ENCODE measurements around the gene FKBP6.
"Not testable (repeated sequence)": the region's sequence is repeated elsewhere in the genome, so short reads cannot be mapped to it uniquely, and the experiment has no call there.

Gene FKBP6, protein sequence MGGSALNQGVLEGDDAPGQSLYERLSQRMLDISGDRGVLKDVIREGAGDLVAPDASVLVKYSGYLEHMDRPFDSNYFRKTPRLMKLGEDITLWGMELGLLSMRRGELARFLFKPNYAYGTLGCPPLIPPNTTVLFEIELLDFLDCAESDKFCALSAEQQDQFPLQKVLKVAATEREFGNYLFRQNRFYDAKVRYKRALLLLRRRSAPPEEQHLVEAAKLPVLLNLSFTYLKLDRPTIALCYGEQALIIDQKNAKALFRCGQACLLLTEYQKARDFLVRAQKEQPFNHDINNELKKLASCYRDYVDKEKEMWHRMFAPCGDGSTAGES

DNA sequence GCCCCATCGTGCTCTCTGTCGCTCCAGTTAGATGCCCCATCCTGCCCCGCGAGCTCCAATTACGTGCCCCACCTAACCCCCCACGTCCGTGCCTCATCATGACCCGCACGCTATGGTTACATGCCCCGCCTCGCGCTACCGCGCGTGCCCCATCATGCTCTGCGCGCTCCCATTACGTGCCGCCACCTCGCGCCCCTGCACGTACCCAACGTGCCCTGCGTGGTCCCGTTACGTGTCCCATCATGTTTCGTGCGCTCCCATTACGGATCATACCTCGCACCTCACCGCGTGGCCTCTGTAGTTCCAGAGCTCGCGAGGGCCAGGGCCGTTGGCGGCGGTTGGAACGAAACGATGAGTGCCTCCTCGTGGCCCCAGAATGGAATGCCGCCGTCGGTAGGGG, at the start of gene FKBP6, which contains the start of gene TRIM50:
TSS of gene FKBP6 (plus strand) at position 240 of the 400 bp plus-strand sequence. CDS start 268 bp downstream, outside the sequence.
TSS of gene TRIM50 (minus strand) at position 161 of the 400 bp plus-strand sequence. CDS start 3,295 bp downstream, outside the sequence.
- DNase-seq (ENCODE audit: low spot score); FAIRE-seq: not testable (repeated sequence)

DNA sequence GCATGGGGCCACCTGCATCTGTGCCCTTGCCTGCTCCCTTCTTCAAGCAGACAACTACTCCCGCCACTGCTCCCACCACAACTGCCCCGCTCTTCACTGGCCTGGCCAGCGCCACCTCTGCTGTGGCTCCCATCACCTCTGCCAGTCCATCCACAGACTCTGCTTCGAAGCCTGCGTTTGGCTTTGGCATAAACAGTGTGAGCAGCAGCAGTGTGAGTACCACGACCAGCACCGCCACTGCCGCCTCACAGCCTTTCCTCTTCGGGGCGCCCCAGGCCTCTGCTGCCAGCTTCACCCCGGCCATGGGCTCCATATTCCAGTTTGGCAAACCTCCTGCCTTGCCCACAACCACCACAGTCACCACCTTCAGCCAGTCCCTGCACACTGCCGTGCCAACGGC, 30.7 kb upstream of the FKBP6 start:
- DNase-seq (ENCODE audit: low spot score); FAIRE-seq: not testable (repeated sequence)

DNA sequence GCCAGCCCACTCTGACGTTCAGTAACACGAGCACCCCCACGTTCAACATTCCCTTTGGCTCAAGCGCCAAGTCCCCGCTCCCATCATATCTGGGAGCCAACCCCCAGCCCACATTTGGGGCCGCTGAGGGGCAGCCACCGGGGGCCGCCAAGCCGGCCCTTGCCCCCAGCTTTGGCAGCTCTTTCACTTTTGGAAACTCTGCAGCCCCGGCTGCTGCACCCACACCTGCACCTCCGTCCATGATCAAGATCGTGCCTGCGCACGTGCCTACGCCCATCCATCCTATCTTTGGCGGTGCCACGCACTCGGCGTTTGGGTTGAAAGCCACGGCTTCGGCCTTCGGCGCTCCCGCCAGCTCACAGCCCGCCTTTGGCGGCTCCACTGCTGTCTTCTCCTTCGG, 30.3 kb upstream of the FKBP6 start:
- not testable (repeated sequence) for DNase-seq (ENCODE audit: low spot score); FAIRE-seq

DNA sequence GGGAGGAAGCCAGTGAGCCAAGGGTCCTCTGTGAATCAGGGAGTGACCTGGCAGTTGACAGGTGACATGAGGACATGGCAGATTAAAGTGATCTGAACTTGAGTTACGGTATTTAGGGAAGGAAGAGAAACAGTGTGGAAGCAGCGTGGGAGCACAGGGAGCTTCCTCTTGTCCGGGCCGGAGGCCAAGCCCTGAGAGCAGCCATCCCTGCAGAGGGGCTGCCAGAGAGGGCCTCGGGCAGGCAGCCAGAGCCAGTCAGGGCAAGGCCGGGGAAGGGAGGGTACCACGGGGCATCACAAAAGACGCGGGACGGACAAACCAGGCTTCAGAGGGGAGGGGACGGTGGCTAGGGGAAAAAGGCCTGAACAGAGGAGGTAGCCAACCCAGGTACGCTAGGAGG, 28.1 kb upstream of the FKBP6 start:
- FAIRE-seq; DNase-seq (ENCODE audit: low spot score): not testable (repeated sequence)

DNA sequence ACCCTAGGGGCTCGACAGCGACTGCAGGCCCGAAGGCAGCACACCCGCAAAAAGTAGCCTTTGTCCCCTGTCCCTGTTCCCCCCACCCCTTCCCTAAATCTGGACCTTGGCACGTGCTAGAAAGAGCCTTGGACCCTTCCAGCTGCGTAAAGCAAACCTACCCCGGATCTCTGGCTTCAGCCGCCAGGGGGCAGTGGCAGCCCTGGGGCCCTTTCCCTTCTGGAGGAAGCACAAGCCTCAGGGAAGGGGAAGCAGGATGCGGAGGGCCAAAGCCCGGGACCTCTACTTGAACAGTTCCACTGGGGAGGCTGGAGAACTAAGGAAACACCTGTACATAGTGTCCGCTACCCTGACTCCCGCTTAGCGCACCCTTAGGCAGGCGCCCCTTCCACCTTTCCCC, 26.9 kb upstream of the FKBP6 start:
- not testable (repeated sequence) for DNase-seq (ENCODE audit: low spot score); FAIRE-seq

DNA sequence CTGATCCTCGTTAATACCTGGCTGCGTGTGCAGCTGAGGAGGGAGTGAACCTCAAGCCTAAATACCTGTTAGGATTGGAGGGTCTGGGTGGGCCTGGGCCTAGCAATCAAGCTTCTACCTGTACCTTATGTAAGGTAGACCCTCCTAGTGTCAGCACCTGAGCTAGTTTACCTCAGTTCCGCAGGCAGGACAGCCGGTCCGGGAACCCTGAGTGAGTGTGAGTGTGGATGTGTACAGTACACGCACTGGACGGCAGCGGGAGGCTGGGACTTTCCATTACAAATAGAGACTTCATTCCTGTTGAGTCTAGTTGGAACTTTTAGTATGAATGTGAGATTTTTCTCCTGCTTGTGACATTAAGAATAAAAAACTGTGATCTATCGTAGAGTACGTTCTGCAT, 25.1 kb upstream of the FKBP6 start:
- not testable (repeated sequence) for DNase-seq (ENCODE audit: low spot score); FAIRE-seq

DNA sequence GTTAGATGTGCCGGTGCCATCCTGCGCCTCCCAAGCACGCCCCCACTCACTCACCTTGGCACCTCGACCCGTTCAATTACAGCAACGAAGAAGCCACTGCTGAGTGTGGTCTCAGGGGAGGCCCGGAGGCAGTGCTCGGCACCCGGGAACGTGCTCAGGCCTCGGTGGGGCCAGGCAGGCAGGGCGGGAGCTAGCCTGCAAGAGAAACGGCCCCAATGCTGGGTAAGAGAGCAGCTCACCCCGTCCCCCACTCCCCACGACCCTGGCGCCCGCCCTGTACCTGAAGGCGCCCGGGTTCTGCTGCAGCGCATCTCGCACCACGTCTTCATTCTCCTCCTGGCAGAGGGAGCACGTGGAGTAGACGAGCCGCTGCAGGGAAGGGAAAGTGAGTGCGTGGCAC, 24.4 kb upstream of the FKBP6 start:
- DNase-seq (ENCODE audit: low spot score) (no peak), FAIRE-seq (no peak)

DNA sequence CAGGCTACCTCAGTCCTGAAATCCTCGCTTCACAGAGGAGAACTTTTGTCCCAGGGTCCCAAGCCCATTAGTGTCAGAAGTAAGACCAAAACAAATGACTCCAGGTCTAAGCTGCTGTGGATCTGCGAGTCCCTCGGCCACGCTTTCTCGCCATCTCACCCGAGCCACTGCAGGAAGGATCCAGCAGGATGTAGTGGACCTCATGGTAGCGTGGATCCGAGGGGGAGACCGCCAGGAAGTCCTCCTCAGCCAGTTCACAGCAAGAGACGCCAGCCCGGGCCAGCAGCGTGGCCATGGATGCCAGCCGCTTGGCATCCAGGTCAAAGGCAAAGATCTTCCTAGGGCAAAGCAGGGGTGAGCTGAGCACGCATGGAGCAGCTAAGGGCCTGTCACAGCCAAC, 23.9 kb upstream of the FKBP6 start:
- DNase-seq (ENCODE audit: low spot score) (no peak), FAIRE-seq (no peak)

DNA sequence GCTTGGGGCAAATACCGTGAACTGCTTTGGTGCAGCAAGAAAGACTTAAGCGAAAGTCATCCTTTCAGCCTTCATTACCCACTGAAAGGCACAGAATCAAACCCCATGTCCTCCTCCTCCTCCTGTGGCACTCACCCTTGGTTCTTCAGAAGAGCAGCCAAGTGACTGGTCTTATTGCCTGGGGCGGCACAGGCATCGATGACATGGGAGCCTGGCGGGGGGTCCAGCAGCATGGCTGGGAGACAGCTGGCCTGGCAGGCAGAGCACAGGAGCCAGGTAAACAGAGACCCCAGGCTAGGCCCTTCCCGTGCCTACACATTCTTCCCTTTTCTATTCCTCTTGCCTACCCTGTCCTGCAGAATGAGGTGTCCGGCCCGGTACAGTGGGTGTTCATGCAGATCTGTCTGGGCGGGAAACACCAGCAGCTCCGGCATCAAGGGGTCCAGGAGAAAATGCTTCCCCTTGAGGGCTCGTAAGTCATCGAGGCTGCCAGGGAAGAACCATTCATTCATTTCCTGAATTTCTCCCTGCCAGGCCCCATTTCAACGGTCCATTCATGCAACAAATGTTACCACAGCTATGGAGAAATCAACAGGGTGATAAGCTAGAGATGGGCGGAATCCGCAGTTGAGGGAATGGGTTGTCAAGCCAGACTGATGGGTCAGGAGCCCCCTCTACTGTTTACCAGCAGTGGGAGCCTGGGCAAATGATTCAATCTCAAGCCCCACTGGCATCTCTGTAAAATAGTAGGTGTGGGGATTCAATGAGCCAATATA, 23.2 kb upstream of the FKBP6 start:
- DNase-seq (ENCODE audit: low spot score); FAIRE-seq: not testable (repeated sequence)

DNA sequence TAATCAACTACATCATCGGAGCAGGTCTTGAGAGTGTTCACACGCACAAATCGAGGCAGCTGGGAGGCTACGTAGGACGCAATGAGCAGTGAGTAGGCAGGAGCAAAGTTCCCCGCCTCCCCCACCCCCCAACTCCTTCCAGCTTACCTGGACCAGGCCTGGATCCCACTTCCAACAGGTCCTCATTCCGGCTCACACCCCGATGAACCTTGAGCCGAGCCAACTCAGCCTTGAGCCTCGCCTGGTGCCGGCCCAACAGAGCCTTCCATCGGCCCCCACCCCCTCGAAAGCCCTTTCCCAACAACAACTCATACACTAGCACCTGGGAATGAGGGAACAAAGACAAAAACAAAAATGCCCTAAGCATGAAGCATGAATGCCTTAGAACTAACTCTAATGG, 20.5 kb upstream of the FKBP6 start:
- FAIRE-seq (no peak), DNase-seq (ENCODE audit: low spot score) (no peak)

DNA sequence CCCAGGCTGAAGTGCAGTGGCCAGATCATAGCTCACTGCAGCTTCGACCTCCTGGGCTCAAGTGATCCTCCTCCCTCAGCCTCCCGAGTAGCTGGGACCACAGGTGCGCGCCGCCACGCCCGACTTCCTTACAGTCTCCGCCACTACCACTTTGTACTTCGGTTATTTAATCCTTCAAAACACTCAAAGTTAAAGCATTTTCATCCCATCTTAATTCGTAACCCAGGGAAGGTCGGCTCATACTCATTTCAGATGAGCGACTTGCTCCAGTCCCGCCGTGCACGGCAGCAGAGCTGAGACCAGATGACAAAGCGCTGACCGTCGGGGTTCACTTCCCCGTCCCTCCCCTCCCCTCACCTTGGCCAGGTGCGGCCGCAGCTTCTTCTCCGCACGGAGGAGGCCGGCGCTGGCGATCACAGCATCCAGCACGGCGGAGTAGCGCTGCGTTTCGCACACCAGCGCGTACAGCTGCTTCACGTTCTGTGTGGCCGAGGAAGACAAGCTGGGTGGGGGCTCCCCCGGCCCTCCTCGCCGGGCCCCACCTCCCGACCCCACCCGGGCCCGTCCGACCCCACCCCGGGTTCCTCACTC, 19.8 kb upstream of the FKBP6 start:
- DNase-seq (ENCODE audit: low spot score) (no peak), FAIRE-seq (no peak)

DNA sequence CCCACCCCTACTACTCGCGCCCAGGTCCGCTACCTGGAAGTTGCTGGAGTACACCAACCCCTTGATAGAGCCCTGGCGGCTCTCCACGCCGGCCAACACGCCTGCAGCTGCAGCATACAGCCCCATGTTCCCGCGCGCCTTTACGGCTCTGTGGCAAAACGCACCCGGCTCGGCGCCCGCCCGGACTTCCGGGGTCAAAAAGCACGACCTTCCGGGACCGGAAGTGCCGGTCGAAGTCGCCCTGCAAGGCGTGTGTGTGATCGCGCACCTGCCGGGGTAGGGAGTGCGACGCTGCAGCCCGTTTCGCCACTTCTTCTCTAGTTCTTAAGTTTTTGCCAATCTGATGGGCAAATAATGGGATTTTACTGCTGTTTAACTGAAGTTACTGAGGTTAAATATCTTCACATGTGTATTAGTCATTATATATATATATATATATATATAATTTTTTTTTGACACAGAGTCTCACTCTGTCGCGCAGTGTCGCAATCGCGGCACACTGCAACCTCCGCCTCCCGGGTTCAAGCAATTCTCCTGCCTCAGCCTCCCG, 19.2 kb upstream of the FKBP6 start, which contains the start of gene NSUN5:
TSS of gene NSUN5 (minus strand) at position 162 of the 550 bp plus-strand sequence. CDS start at position 126, 36 bp downstream.
- DNase-seq (ENCODE audit: low spot score) (peak; percentile 67), FAIRE-seq (no peak)

DNA sequence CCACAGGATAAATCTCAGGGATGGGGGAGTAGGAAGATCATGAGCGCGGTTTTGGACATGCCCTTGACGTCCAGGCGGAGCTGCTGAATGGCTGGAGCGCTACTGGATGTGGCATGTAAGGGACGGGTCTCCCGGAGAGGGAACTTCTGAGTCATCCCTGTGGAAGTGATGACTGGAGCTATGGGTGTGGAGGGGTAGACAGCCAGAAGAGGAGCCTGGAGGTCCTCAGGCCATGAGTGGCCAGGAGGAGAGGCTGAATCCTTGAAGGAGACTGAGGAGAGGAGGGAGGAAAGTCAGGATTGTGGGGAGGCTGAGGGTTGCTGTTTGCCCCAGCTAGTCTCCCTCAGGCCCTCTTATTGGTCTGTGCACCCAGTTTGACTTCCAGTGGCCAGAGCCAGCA, 16.5 kb upstream of the FKBP6 start:
- not testable (repeated sequence) for DNase-seq (ENCODE audit: low spot score); FAIRE-seq

DNA sequence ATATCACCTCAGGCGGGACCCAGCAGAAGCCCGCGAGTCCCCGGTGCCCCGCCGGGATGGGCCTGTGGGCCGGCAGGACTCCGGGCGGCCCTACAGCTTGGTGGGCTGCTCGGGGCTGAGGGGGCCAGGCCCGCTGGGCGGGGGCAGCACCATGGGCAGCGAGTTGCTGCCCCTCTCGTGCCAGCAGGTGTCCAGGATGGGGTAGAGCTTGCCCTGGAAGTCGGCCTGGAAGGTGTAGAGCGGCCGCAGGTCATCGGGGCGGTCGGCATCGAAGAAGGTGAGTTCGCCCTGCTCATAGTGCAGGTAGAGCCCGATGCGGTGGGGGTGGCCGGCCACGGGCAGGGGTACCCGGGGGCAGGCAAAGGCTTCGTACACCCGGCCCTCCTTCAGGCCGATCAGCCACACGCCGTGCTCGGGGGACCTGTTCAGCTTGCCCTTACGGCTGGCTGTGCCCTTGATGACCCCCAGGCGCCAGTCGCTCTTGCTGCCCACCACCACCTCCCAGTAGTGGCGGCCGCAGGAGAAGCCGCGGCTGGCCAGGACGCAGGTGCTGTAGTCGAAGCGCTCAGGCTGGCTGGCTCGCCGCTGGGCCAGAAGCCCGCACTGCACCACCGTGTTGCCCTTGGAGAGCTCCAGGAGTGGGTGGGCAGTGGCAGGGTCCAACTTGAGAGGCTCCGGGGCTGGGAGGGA, 15.0 kb upstream of the FKBP6 start:
- FAIRE-seq (no peak), DNase-seq (ENCODE audit: low spot score) (no peak)

DNA sequence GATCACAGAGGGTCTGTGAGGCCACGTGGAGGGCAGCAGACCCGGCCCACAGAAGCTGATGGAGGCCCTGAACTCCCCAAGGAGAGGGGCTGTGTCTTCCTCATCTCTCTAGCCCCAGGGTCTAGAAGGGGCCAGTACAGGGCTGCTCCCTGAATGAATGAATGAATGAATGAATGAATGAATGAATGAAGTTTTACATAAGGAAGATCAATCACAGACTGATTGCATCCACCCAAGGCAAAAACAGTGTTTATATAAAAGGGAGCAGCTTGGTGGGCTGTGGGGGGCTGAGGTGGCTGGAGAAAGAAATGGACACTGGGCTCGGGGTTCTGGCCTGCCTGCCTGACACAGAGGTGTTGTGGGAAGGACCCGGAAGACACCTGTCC, 14.4 kb upstream of the FKBP6 start:
- FAIRE-seq (no peak), DNase-seq (ENCODE audit: low spot score) (no peak)

DNA sequence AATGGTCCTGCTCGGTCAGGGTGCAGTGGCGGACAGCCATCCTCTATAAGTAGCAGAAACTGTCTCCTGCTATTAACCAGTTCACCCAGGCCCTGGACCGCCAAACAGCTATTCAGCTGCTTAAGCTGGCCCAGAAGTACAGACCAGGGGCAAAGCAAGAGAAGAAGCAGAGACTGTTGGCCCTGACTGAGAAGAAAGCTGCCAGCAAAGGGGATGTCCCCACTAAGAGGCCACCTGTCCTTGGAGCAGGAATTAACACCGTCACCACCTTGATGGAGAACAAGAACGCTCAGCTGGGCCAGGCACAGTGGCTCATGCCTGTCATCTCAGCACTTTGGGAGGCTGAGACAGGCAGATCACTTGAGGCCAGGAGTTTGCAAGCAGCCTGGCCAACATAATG, 13.7 kb upstream of the FKBP6 start:
- FAIRE-seq = no peak
- DNase-seq (ENCODE audit: low spot score) = no peak

DNA sequence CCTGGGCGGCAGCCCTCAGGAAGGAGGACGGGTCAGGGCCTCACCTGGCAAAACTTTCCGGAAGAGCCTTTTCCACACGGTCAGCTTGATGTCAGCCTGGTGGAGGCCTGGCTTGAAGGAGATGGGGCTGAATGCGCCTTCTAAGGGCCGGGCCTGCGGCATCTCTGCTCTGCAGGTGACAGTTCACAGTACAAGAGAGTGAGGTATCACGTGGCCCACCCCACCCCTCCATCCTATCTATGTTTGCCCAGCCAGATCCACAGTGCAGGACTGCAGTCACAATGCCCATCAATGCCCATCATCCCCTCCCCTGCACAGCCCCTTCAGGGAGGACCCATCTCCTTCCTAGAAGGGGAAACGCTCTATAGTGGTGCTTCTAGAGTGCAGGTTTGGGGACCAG, 11.4 kb upstream of the FKBP6 start:
- DNase-seq (ENCODE audit: low spot score) (no peak), FAIRE-seq (no peak)

DNA sequence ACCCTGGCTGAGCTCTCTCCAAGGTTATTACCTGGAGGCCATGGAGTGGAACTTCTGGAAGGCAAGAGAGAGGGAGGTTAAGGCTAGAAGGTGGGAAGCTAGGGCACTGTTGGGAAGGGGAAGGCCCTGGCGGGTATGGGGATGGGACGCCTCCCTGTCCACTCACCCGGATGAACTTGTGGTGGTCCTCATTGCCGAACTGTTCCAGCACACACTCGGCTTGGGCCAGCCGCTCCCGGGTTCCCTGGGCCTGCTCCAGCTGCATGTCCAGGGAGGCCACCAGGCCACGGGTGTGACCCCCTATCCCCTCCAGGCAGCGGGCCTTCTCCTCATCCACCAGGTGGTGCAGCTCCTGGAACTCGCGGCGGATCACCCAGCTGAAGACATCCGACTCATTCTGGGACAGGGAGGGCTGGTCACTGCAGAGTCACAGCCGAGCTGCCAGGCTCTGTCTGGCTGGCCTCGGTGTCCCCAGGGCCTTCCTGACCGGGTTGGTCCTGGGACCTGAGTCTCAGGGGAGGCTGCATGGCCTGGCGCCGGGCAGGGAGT, 9.2 kb upstream of the FKBP6 start:
- not testable (repeated sequence) for DNase-seq (ENCODE audit: low spot score); FAIRE-seq

DNA sequence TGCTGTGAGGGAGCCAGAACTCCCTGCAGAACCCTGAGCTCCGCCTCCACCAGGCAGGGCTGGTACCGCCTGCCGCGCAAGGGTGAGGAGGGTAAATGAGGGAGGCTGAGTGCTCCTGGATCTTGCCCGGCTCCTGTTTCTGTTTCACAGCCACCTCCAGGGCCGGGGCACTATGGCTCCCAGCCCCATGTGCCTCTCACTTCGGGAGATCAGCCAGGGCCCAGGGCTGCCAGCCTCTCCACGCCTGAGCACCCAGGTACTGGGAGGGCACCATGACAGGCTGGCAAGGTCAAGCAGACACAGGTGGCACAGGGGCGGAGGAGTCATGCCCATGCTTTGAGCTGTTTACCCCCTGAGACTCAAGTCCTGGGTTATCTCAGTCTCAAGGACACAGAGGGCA, 8.4 kb upstream of the FKBP6 start:
- not testable (repeated sequence) for FAIRE-seq

DNA sequence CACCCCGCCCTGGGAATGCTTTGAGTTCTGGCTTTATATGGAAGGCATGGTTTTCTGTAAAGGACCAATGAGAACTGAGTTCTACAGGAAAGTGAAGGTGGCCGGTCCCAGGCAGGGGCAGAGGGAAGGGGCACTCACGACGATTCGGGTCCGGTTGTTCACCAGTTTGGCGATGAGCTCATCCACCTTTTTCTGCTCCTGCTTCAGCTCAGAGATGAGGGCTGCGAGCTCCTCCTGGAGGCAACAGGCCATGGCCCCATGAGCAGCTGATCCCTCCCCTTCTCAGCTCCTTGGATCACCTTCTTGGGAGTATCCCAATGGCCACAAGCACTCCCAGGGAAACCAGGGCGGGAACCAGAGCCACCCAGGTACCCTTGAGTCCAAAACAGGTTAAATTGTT, 8.0 kb upstream of the FKBP6 start:
- not testable (repeated sequence) for FAIRE-seq; DNase-seq (ENCODE audit: low spot score)

More for the DNA sequence above, 8.4 kb upstream of the FKBP6 start:
- not testable (repeated sequence) for DNase-seq (ENCODE audit: low spot score)
